ENCODE measurements around the gene RUSF1.

DNA sequence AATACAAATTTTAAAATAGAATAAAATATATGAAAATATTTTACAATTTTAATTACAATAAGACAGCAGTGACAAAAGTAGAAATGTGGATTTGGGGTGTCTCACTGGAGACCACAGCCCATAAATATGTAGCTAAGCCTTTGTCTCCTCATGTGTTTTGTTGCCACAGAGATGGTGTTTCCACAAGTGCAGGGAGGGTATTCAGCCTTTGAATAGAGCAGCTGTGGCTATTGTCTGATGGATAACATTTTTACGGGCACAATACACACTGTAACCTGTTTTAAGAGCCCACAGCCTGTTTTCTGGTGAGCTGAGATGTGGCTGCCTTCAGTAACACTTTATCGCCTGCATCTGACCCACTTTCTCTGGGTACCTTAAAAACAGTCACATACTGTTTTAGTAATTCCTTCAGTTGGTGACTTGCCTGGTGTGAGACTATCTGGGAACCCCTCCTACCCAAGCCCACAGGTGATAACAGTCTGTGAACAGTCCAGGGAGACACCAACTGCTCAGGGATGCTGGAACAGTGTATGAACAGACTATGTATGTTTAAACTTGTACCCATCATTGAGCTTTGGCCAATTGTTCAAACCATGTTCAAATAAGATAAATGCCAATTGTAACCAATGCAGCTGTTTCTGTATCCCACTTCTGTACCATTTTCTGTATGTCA lies 11.7 kb upstream of the RUSF1 start:
- no peak for TF ChIP-seq SUZ12 (IDR thresholded peaks at IDR 0.05)
- no peak for TF ChIP-seq FOXM1 (IDR thresholded peaks at IDR 0.05; ENCODE audit: borderline replicate concordance)
- no peak for TF ChIP-seq L3MBTL2 (conservative IDR thresholded peaks at IDR 0.05)
- TF ChIP-seq ZNF384 (IDR thresholded peaks at IDR 0.05) = no peak
- no peak for TF ChIP-seq LEF1 (IDR thresholded peaks at IDR 0.05; ENCODE audit: borderline replicate concordance)

All from HEK293T (cell line).